Activated T-helper 17 cell treated with anti-CD3 and anti-CD28 coated beads, Interleukin-2, amount 50 U/mL, for 72 hours (primary cell): ENCODE results near the gene CASP8. TPM values are rescaled to one million over a fixed set of nuclear protein-coding genes. Genes with fewer than 3 reads are reported as not detected.

ENCODE experiments used
- ATAC-seq: fragments of 150-1000 bp; cut with Tn5 transposase; replicated peaks from 2 replicates; pipeline ENCODE4 v1.10.0; 2021; ENCODE audit warnings: mild to moderate bottlenecking, moderate library complexity
- H3K27ac Mint-ChIP-seq: one replicate; pipeline ENCODE4 v1.8.0; 2022; ENCODE audit warnings: mixed read lengths
- H3K27me3 Mint-ChIP-seq: one replicate; pipeline ENCODE4 v1.8.0; 2022; ENCODE audit warnings: mixed read lengths
- H3K36me3 Mint-ChIP-seq: one replicate; pipeline ENCODE4 v1.8.0; 2022; ENCODE audit warnings: low read depth, mild to moderate bottlenecking, mixed read lengths
- H3K4me1 Mint-ChIP-seq: one replicate; pipeline ENCODE4 v1.8.0; 2022; ENCODE audit warnings: mixed read lengths
- H3K4me3 Mint-ChIP-seq: one replicate; pipeline ENCODE4 v1.8.0; 2022; ENCODE audit warnings: mild to moderate bottlenecking, mixed read lengths
- H3K9me3 Mint-ChIP-seq: one replicate; pipeline ENCODE4 v1.8.0; 2022; ENCODE audit warnings: mixed read lengths
- total RNA-seq, 2 donors: library from RNA; stranded (reverse); gene quantifications; one replicate each; pipeline ENCODE4 v1.2.3, GENCODE V29; 2022

The CASP8 gene
- total RNA-seq, 2 donors from 2014 or later = 119 to 128 TPM

- Mint-ChIP-seq H3K27ac (no peak overlapping the region), H3K4me1 (no peaks in the 10 kb centered on the region), H3K27me3 (no peaks in the 10 kb centered on the region), H3K9me3 (peaks cover 20% of the 10 kb centered on the region), H3K4me3 (no peak overlapping the region), H3K36me3 (peaks cover 17% of the 10 kb centered on the region)
- ATAC-seq = no peak
Observed at GRCh38 chr2:201320257-201320656, 59.9 kb downstream of the CASP8 start.

- no peak overlapping the region for H3K4me3 Mint-ChIP-seq
- H3K4me1 Mint-ChIP-seq = no peaks in the 10 kb centered on the region
- no peak for ATAC-seq
- no peaks in the 10 kb centered on the region for H3K27me3 Mint-ChIP-seq
- H3K36me3 Mint-ChIP-seq = peaks cover 17% of the 10 kb centered on the region
- no peak overlapping the region for H3K27ac Mint-ChIP-seq
- peaks cover 22% of the 10 kb centered on the region for H3K9me3 Mint-ChIP-seq
Observed at GRCh38 chr2:201320701-201321100, 60.4 kb downstream of the CASP8 start.

GRCh38 chr2:201322772-201323171 lies 62.4 kb downstream of the CASP8 start:
- Mint-ChIP-seq H3K9me3 (peaks cover 26% of the 10 kb centered on the region), H3K27ac (no peak overlapping the region), H3K4me3 (no peak overlapping the region), H3K36me3 (peaks cover 17% of the 10 kb centered on the region), H3K27me3 (no peaks in the 10 kb centered on the region), H3K4me1 (peaks cover 2% of the 10 kb centered on the region)
- ATAC-seq = no peak

- ATAC-seq = peak; percentile 71
- H3K4me1 Mint-ChIP-seq = peaks cover 4% of the 10 kb centered on the region
- H3K9me3 Mint-ChIP-seq = peaks cover 23% of the 10 kb centered on the region
- H3K4me3 Mint-ChIP-seq = no peak overlapping the region
- peaks cover 12% of the 10 kb centered on the region for H3K36me3 Mint-ChIP-seq
- no peaks in the 10 kb centered on the region for H3K27me3 Mint-ChIP-seq
- H3K27ac Mint-ChIP-seq = no peak overlapping the region
Observed at GRCh38 chr2:201327678-201328077, 67.3 kb downstream of the CASP8 start.

- Mint-ChIP-seq H3K4me1 (peaks cover 4% of the 10 kb centered on the region), H3K36me3 (no peaks in the 10 kb centered on the region), H3K27me3 (no peaks in the 10 kb centered on the region), H3K4me3 (no peak overlapping the region), H3K9me3 (peaks cover 13% of the 10 kb centered on the region), H3K27ac (no peak overlapping the region)
- no peak for ATAC-seq
Observed at GRCh38 chr2:201329409-201329808, 69.1 kb downstream of the CASP8 start.

Other genes with a start within 250 kb of the CASP8 start
- gene HYCC2, start 188.9 kb upstream of the CASP8 start, total RNA-seq = 10 to 100 TPM; 23.8 to 24.5 TPM
- 10 to 100 TPM; 68.7 to 99.3 TPM for gene NDUFB3, start 188.5 kb upstream of the CASP8 start, total RNA-seq
- gene CFLAR, start 144.4 kb upstream of the CASP8 start, total RNA-seq = 100 to 1,000 TPM; 224 to 559 TPM
- gene CASP10, start 77.4 kb upstream of the CASP8 start, total RNA-seq = 10 to 100 TPM; 10.8 to 22.7 TPM
- gene FLACC1, start 96.8 kb downstream of the CASP8 start, total RNA-seq = 1 to 10 TPM; 1.1 to 2.1 TPM
- 10 to 100 TPM; 23.2 to 27.0 TPM for gene TRAK2, start 190.9 kb downstream of the CASP8 start, total RNA-seq
- 10 to 100 TPM; 13.6 to 14.5 TPM for gene STRADB, start 191.2 kb downstream of the CASP8 start, total RNA-seq